GM12872 (cell line): ENCODE results near the gene BGLAP.

Experiments
- CTCF ChIP-seq: IDR thresholded peaks from 3 replicates; pipeline ENCODE4 v1.5.1; 2011; ENCODE audit warnings: low read depth, mild to moderate bottlenecking, low read length, moderate library complexity; ENCODE audit not compliant: insufficient read depth

The BGLAP gene

GRCh38 chr1:156241311-156241811, 623 bp upstream of the BGLAP start:
- TF ChIP-seq CTCF: no peak

- no peak for TF ChIP-seq CTCF
Measured at GRCh38 chr1:156242738-156243137, 754 bp downstream of the BGLAP start.

GRCh38 chr1:156244126-156244525, 2.1 kb downstream of the BGLAP start:
- TF ChIP-seq CTCF: no peak

- TF ChIP-seq CTCF: no peak
Measured at GRCh38 chr1:156244712-156245111, 2.7 kb downstream of the BGLAP start.

- no peak for TF ChIP-seq CTCF
Measured at GRCh38 chr1:156245451-156246232, 3.7 kb downstream of the BGLAP start.

GRCh38 chr1:156246241-156246780, 4.3 kb downstream of the BGLAP start:
- no peak for TF ChIP-seq CTCF

- no peak for TF ChIP-seq CTCF
Measured at GRCh38 chr1:156246781-156247459, 4.9 kb downstream of the BGLAP start.
